Stimulated activated effector memory CD8-positive, alpha-beta T cell treated with anti-CD3 and anti-CD28 coated beads, Interleukin-12 subunit alpha, Interleukin-12 subunit beta, amount 100 ng/mL, for 72 hours (primary cell): ENCODE measurements around the gene SOX8.
A peak's percentile ranks its signal among the peaks of the same experiment; 100 is the strongest.

Source experiments
- ATAC-seq: fragments of 150-1000 bp; cut with Tn5 transposase; 2 replicates; pipeline ENCODE4 v1.10.0; 2021
- DNase-seq, 2 donors: peaks; one replicate each; pipeline ENCODE4 v3.0.0; 2021 to 2022; ENCODE audit warnings: low spot score in 2 of 2
- H3K27ac Mint-ChIP-seq: one replicate; pipeline ENCODE4 v1.8.0; 2022; ENCODE audit warnings: mild to moderate bottlenecking, mixed read lengths
- H3K36me3 Mint-ChIP-seq: one replicate; pipeline ENCODE4 v1.8.0; 2022; ENCODE audit warnings: mild to moderate bottlenecking, mixed read lengths
- H3K4me1 Mint-ChIP-seq: one replicate; pipeline ENCODE4 v1.8.0; 2022; ENCODE audit warnings: mixed read lengths
- H3K4me3 Mint-ChIP-seq: one replicate; pipeline ENCODE4 v1.8.0; 2022; ENCODE audit warnings: mild to moderate bottlenecking, mixed read lengths
- H3K9me3 Mint-ChIP-seq: one replicate; pipeline ENCODE4 v1.8.0; 2022; ENCODE audit warnings: mixed read lengths

SOX8 gene

DNA sequence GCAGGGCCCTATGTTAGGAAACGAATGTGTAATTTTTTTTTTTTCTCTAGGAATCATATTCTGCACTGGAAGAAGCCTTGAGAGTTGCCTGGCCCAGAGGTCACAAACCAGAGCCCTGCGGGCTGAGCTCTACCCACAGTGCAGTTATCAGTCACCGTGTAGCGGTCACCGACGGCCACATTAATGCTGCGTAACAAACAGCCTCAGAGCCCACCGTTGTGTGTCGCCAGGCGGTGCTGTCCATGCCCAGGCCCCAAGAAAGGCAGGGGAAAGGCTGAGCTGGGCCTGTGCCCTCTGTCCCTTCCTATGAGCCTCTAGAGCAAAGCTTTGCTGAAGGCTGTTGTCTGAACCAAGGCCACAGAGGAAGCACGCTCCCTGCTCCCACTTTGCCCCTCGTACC is 6.3 kb upstream of the SOX8 start:
- Mint-ChIP-seq H3K4me3 (no peak overlapping the region), H3K36me3 (no peaks in the 10 kb centered on the region), H3K4me1 (peaks cover 9% of the 10 kb centered on the region), H3K27ac (no peak overlapping the region), H3K9me3 (no peaks in the 10 kb centered on the region)
- DNase-seq (no peak), ATAC-seq (no peak)

DNA sequence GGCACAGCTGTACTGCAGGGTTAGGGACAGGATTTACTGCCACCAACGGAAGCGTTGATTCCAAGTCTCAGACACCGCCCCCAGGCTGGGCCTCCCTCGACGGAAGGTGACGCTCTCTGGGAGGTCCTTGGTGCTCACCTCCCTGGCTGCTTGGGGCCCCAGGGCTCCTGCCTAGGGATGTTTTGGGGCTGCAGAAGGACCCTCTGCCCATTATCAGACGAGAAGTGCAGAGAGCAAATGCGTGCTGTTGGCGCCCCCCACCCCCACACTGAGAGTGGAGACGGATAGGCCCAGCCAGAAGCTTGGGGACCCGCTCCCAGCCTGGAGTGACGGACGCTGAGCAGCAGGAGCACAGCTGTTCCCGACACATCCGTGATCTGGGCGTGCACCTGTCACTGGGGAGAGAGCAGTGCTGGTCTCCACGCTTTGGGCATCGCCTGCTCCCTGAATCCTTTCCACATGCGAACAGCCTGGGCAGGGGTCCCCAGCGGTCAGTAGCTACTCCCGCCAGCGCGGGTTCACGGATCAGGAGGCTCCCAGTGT is 5.1 kb upstream of the SOX8 start:
- no peak overlapping the region for H3K4me3 Mint-ChIP-seq
- no peaks in the 10 kb centered on the region for H3K36me3 Mint-ChIP-seq
- no peak overlapping the region for H3K27ac Mint-ChIP-seq
- H3K4me1 Mint-ChIP-seq, result peaks cover 9% of the 10 kb centered on the region
- no peak for DNase-seq
- no peak for ATAC-seq
- no peaks in the 10 kb centered on the region for H3K9me3 Mint-ChIP-seq

DNA sequence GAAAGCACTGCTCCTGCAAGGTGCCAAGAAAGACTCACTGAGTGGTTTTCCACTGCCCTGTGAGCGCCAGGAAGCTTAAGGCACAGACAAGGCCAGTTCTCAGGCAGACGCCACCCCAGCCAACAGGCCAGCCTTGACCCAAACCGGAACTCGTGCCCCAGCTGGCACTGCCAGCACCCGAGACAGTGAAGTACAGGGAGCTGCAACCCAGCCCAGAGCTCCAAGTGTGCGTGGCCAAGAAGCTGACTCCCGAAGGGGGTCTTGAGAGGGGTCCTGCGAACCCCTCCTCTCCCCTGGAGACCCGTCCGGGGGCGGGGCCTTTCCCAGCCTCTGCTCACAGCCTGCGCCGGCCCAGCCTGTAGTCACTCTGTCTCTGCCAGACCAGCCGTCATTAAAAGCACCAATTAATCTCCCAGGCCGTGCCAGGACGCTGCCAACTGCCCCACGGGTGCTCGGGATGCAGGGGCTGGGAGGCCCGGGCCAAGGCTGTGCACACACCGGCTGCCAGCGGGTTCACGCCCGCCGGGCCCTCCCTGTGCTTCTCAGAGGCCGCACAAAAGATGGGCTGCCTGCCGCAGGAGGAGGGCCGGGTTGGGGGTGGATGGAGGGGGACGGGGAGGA is 4.4 kb upstream of the SOX8 start:
- no peak overlapping the region for H3K27ac Mint-ChIP-seq

DNA sequence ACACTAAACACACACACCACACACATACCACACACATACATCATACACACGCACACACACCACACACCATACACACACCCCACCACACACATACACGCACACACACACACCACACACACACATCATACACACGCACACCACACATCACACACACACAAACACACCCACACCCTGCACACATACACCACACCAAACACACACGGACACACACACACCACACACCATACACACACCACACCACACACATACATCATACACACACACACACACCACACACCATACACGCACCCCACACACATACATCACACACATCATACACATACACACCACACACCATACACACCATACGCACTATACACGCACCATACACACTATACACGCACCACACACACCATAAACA is 3.7 kb upstream of the SOX8 start:
- Mint-ChIP-seq H3K36me3 (no peaks in the 10 kb centered on the region), H3K9me3 (no peaks in the 10 kb centered on the region), H3K27ac (no peak overlapping the region), H3K4me1 (peaks cover 9% of the 10 kb centered on the region), H3K4me3 (no peak overlapping the region)
- ATAC-seq, result no peak
- DNase-seq, result no peak

More for the DNA sequence above, 4.4 kb upstream of the SOX8 start:
- ATAC-seq (no peak), DNase-seq (no peak)
- peaks cover 9% of the 10 kb centered on the region for H3K4me1 Mint-ChIP-seq
- H3K36me3 Mint-ChIP-seq, result no peaks in the 10 kb centered on the region
- no peak overlapping the region for H3K4me3 Mint-ChIP-seq
- H3K9me3 Mint-ChIP-seq, result no peaks in the 10 kb centered on the region

DNA sequence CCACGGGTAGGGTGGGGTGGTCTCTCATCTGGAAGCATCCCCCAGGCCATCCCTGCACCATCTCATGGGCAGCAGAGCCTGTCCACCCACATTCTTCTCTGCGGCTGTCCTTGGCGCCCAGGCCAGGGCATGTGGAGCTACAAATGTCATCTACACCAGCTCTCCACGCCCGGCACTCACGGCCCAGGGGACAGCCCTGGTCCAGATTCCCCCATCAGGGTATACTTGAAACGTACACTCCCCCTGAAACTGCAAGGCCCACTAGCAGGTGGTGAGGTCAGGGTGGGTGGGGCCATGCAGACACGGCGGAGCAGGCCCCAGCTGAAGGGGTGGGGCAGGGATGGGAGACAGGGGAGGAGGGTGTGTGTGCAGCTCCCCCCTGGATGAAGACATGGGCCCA is 3.2 kb upstream of the SOX8 start:
- Mint-ChIP-seq H3K36me3 (no peaks in the 10 kb centered on the region), H3K4me1 (peaks cover 9% of the 10 kb centered on the region), H3K9me3 (no peaks in the 10 kb centered on the region), H3K27ac (no peak overlapping the region), H3K4me3 (no peak overlapping the region)
- DNase-seq, result no peak
- no peak for ATAC-seq

DNA sequence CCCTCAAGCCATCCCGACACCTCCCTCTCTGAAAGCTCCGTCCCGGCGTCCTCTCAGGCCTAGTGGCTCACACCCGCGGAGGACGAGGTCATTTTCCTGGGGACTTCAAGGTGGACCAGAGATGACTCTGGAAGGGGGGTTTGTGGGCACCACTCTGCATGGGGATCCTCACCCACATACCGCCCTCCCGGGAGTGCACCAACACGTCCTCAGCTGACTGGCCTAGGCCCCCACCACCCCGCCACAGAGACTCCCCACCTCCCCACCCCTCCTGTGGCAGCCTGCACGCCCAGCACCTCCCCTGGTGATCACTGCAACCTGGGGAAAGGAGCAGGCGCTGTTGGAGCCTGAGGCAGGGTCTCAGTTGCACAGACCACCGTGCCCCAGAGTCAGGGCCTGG is 2.4 kb upstream of the SOX8 start:
- H3K4me1 Mint-ChIP-seq, result peaks cover 9% of the 10 kb centered on the region
- no peak overlapping the region for H3K27ac Mint-ChIP-seq
- H3K4me3 Mint-ChIP-seq, result no peak overlapping the region
- H3K36me3 Mint-ChIP-seq, result no peaks in the 10 kb centered on the region
- no peak for ATAC-seq
- no peak for DNase-seq
- no peaks in the 10 kb centered on the region for H3K9me3 Mint-ChIP-seq

DNA sequence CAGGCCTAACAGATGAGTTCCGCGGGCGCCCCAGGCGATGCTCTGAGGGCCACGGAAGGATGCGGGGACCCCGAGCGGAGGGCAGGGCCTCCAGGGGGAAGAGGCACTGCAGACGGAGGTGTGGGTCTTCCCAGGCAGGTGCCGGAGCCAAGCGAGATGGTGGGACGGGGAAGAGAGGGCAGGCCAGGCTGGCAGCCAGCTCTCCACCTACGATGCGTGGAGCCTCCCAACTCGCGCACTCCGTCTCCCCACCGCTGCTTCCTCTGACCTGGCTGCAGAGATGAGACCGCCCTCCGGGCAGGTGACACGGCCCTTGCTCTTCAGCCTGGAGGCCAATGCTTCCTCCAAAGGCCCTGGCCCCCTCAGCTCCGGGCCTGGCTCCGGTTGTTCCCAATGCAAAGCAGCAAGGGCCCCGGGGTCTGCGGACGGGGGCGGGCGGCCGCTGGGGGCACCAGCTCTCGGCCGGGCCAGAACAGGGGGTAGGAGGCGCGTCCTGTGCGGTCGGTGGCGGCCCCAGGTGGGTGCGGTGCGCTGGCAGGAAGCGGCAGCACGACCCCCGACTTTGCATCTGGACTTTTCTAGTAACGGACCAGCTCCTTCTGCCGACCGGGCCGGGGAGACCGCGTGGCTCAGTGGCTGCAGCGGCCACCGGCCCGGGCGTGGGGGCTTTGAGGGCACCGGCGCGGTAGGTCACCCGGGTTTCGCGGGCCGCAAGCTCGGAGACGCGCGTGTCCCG is 1.5 kb upstream of the SOX8 start:
- ATAC-seq, result no peak
- peak overlapping the region; percentile 32 for H3K4me3 Mint-ChIP-seq
- DNase-seq, result no peak
- H3K9me3 Mint-ChIP-seq, result no peaks in the 10 kb centered on the region
- peaks cover 9% of the 10 kb centered on the region for H3K4me1 Mint-ChIP-seq
- no peaks in the 10 kb centered on the region for H3K36me3 Mint-ChIP-seq
- H3K27ac Mint-ChIP-seq, result no peak overlapping the region

DNA sequence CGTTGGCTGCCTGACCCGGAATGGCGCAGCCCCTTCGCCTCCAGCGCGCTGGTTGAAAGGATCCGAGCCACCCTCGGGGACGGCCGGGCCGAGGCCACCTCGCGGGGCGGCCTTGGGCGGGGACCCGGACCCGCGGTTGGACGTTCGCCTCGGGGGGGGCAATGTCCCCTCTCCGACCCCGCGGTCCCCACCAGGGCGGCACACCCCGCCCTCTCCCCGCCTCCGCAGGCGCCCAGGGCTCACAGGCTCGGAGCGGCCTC is 1.0 kb upstream of the SOX8 start:
- Mint-ChIP-seq H3K9me3 (no peaks in the 10 kb centered on the region), H3K4me1 (peaks cover 9% of the 10 kb centered on the region), H3K36me3 (no peaks in the 10 kb centered on the region), H3K27ac (no peak overlapping the region), H3K4me3 (peak overlapping the region; percentile 75)
- no peak for DNase-seq
- no peak for ATAC-seq

DNA sequence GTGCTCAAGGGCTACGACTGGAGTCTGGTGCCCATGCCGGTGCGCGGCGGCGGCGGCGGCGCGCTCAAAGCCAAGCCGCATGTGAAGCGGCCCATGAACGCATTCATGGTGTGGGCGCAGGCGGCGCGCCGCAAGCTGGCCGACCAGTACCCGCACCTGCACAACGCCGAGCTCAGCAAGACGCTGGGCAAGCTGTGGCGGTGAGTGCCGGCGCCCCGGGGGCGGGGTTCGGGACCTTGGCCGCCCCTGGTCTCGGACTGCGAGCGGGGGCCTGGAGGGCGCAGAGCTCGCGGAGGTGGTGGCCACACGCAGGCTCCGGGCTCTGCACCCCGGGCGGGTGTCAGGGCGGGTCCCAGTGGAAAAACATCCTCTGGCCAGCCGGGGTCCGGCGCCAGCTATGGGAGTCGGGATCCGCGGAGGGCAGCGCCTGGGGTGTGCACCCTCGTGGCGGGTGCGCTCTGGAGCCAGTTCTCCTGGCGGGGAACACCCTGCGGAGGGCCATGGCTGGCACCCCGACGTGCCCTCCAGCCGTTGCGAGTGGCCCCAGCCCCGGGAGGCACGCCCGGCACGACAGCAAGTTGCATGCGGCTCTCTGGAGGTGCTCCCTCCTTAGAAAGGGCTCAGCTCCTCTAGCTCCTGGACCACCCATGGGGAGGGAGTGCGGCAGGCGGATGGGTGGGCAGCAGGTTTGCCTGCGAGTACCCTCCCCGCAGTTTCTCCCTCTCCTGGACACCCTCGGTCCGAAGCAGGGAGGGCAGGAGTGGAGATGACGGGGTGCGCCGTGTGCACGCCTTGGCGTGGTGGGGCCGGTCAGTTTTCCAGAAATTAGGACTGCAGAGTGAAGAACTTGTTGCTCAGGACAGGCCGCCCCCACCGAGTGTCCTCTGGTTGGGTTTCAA is 824 bp downstream of the SOX8 start:
- Mint-ChIP-seq H3K4me1 (peaks cover 9% of the 10 kb centered on the region), H3K9me3 (no peaks in the 10 kb centered on the region), H3K36me3 (no peaks in the 10 kb centered on the region), H3K4me3 (peak overlapping the region; percentile 55), H3K27ac (no peak overlapping the region)
- ATAC-seq (no peak), DNase-seq (no peak)

DNA sequence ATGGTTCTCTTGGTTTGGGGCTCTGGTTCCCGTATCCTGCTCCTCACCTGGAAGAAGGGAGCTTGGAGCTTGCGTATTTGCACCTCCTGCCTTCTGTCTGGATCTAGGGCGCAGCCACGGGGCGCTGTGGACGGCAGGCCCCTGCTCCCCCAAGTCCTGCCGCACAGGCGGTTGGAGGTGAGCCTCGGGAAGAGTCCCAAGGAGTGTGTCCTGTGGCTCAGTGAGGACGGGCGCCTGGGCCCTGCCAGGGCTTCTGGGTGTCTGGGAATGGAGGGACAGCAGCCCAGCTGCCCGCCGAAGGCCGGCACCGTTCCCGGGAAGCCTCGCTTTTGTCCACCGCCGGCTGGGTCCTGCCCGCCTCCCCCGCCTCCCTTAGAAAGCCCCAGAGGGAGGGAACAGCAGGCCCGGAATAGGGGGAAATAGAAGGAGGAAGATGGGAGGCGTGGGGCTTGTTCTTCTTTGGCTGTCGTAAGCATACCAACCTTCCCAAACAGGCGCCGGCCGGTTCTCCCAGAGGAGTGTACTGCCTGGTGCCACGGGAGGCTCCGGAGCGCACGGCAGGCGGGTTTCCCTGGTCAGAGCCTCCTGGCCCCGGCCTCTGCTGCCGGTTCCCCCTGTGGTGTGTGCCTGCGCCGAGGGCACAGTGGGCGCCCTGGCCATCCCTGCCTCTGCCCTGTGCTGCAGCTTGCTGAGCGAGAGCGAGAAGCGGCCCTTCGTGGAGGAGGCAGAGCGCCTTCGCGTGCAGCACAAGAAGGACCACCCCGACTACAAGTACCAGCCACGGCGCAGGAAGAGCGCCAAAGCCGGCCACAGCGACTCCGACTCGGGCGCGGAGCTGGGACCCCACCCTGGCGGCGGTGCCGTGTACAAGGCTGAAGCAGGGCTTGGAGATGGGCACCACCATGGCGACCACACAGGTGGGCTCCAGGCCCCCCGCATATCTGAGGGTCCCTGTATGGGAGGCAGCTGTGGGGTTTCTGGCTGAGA is 1.8 kb downstream of the SOX8 start:
- H3K9me3 Mint-ChIP-seq, result no peaks in the 10 kb centered on the region

DNA sequence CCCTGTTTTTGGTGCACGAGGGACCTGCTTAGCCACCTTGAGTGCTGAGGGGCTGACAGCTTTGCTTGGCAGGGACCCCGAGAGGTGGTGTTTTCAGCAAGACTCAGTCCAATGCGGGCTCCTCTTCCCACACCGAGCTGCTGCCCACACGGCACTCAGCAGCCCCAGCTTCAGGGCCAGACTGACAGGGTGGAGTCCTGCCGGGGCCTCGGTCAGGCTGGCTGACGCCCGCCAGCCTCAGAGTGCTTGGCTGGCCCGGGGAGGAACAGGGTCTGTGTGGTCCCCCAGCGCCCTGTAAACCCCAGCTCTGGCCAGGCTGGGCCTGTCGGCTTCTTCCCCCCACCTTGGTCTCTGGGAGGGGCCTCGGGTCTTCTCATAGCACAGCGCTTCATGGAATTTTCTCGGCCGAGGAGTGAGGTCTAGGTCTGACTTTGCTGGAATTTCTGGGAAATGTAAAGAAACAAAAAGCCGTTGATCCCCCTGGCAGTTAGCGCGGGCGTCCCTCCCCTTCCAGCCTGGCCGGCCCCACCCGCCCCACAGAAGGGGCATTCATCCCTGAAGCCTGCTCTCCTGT is 2.6 kb downstream of the SOX8 start:
- no peaks in the 10 kb centered on the region for H3K4me1 Mint-ChIP-seq
- H3K27ac Mint-ChIP-seq, result no peak overlapping the region
- no peak overlapping the region for H3K4me3 Mint-ChIP-seq
- ATAC-seq, result no peak
- H3K9me3 Mint-ChIP-seq, result no peaks in the 10 kb centered on the region
- no peak for DNase-seq
- no peaks in the 10 kb centered on the region for H3K36me3 Mint-ChIP-seq

More for the DNA sequence above, 1.8 kb downstream of the SOX8 start:
- Mint-ChIP-seq H3K36me3 (no peaks in the 10 kb centered on the region), H3K4me3 (peak overlapping the region; percentile 55), H3K4me1 (peaks cover under 1% of the 10 kb centered on the region), H3K27ac (no peak overlapping the region)
- no peak for ATAC-seq
- DNase-seq, result no peak

DNA sequence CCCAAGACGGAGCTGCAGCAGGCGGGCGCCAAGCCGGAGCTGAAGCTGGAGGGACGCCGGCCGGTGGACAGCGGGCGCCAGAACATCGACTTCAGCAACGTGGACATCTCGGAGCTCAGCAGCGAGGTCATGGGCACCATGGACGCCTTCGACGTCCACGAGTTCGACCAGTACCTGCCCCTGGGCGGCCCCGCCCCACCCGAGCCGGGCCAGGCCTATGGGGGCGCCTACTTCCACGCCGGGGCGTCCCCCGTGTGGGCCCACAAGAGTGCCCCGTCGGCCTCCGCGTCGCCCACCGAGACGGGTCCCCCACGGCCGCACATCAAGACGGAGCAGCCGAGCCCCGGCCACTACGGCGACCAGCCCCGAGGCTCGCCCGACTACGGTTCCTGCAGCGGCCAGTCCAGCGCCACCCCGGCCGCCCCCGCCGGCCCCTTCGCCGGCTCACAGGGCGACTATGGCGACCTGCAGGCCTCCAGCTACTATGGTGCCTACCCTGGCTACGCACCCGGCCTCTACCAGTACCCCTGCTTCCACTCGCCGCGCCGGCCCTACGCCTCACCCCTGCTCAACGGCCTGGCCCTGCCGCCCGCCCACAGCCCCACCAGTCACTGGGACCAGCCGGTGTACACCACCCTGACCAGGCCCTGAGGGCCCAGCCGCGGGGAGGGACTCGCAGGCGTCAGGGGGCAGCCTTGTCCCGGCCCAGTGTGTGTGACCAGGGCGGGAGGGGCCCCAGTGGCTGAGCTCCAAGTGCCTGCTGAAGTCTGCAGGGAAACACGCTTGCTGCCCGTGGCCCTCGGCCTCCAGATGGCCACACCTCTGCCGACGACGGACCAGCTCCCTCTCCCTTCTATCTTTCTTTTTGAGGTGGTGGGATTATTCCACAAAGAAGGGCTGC is 3.4 kb downstream of the SOX8 start:
- no peak overlapping the region for H3K27ac Mint-ChIP-seq

DNA sequence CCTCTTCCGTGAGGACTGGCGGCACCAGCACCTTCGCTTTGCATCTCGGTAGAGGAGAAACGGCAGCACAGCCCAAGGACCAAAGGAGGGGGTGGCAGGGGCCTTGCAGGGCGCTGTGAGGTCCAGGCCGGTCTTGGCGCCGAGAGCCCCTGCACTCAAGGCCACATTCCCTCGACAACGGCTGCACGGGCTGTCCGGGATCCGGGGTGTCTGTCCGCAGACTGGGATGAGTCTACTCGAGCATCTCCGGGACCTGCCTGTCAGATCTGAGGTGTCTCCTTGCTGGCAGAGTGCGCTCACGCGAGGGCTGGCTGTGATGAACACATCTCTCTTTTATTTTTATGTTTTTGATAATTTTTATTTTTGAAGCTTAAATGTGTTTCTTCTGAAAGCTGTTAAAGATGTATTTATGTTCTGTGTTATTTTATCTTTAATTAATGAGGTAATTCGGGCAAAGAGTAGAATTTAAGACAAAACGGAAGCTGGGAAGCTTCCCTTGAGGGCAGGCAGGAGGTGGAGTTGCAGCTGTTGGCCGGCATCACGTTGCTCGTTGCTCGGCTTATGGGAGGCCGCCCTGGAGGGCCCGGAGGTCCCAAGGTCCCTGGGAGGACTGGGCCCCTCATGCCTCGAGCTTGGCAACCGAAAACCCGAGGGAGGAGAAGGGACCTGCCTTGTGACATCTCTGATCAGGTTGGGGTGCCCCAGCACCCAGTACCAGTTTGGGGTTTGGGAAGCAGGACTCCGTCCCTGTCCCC is 4.3 kb downstream of the SOX8 start:
- no peak for DNase-seq
- no peaks in the 10 kb centered on the region for H3K36me3 Mint-ChIP-seq
- H3K4me1 Mint-ChIP-seq, result no peaks in the 10 kb centered on the region
- no peak overlapping the region for H3K4me3 Mint-ChIP-seq
- no peaks in the 10 kb centered on the region for H3K9me3 Mint-ChIP-seq
- no peak for ATAC-seq
- no peak overlapping the region for H3K27ac Mint-ChIP-seq

More for the DNA sequence above, 3.4 kb downstream of the SOX8 start:
- Mint-ChIP-seq H3K36me3 (no peaks in the 10 kb centered on the region), H3K9me3 (no peaks in the 10 kb centered on the region), H3K4me3 (no peak overlapping the region), H3K4me1 (no peaks in the 10 kb centered on the region)
- DNase-seq (no peak), ATAC-seq (no peak)
